AG09309 (cell line): ENCODE results near the gene AGAP3.

ENCODE experiments used
- DNase-seq: peaks from one replicate; pipeline ENCODE4 v3.0.0-alpha.2; 2010; ENCODE audit warnings: low read depth
- H3K4me3 ChIP-seq: 2 replicates; pipeline ENCODE4 v1.5.1; 2011; ENCODE audit warnings: mild to moderate bottlenecking, low read depth, low read length, moderate library complexity; ENCODE audit not compliant: control insufficient read depth
- CTCF ChIP-seq: IDR thresholded peaks from 2 replicates; pipeline ENCODE4 v1.5.1; 2011; ENCODE audit warnings: mild to moderate bottlenecking, low read depth, low read length, inconsistent platforms; ENCODE audit not compliant: insufficient read depth, control insufficient read depth; ENCODE audit errors: missing control alignments

The AGAP3 gene

GRCh38 chr7:151075662-151075971 is 10.7 kb upstream of the AGAP3 start:
- H3K4me3 ChIP-seq = no peak overlapping the region
- DNase-seq = no peak
- no peak for TF ChIP-seq CTCF

GRCh38 chr7:151075978-151076426 is 10.3 kb upstream of the AGAP3 start:
- H3K4me3 ChIP-seq = no peak overlapping the region
- no peak for DNase-seq
- TF ChIP-seq CTCF = no peak

- H3K4me3 ChIP-seq = no peak overlapping the region
- TF ChIP-seq CTCF = peak; percentile 56
- no peak for DNase-seq
These were observed 9.2 kb upstream of the AGAP3 start for GRCh38 chr7:151076863-151077704.

GRCh38 chr7:151077705-151078232 is 8.5 kb upstream of the AGAP3 start:
- TF ChIP-seq CTCF = no peak
- H3K4me3 ChIP-seq = no peak overlapping the region
- no peak for DNase-seq

- no peak for DNase-seq
- H3K4me3 ChIP-seq = no peak overlapping the region
- TF ChIP-seq CTCF = no peak
These were observed 7.8 kb upstream of the AGAP3 start for GRCh38 chr7:151078233-151079040.

- peak overlapping the region; percentile 96 for H3K4me3 ChIP-seq
- no peak for DNase-seq
- no peak for TF ChIP-seq CTCF
These were observed 6.9 kb upstream of the AGAP3 start for GRCh38 chr7:151079199-151079910.
